Left renal cortex interstitium (tissue), 4 donors: ENCODE results near the gene PRSS3. TPM values are rescaled to one million over a fixed set of nuclear protein-coding genes. Genes with fewer than 3 reads are reported as not detected.
"Not testable (repeated sequence)": the region's sequence is repeated elsewhere in the genome, so short reads cannot be mapped to it uniquely, and the experiment has no call there.

Source experiments
- DNase-seq, 4 donors: peaks; one replicate each; pipeline ENCODE4 v3.0.0-alpha.2; 2013; ENCODE audit warnings: low read depth in 4 of 4, low spot score in 2 of 4, missing footprints in 1 of 4
- polyA plus RNA-seq, 4 donors: library from polyadenylated mRNA; unstranded; fragments of 120-200 nt; gene quantifications; one replicate each; pipeline ENCODE4 v1.2.1, GENCODE V29; 2013; ENCODE audit not compliant: insufficient read length in 4 of 4

PRSS3 gene
- polyA plus RNA-seq, result 1 to 10 TPM in 3 of 4 donors, under 1 TPM in 1; 0.78 to 4.2 (median 1.6) TPM

DNA sequence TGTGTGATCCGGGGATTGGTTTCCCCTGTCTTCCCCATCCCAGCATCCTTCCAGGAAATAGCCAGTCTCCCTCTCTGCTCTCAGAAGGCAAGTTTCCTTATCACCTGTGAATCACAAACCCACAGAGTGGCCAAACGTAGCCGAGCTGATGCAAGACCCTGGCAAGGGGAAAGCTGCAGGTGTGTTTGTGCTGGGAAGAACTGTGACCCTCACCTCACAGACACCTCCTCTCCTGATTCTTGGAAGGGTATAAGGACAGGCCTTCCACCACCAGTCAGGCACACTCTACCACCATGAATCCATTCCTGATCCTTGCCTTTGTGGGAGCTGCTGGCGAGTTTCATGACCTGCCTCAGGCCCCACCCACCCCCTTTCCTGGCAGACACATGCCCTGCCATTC is at the start of gene PRSS3:
Gene PRSS3, plus strand, starts transcription at position 281 of the 400 bp plus-strand sequence. Its CDS starts 13 bp downstream, at position 294.
- DNase-seq, result no peak

DNA sequence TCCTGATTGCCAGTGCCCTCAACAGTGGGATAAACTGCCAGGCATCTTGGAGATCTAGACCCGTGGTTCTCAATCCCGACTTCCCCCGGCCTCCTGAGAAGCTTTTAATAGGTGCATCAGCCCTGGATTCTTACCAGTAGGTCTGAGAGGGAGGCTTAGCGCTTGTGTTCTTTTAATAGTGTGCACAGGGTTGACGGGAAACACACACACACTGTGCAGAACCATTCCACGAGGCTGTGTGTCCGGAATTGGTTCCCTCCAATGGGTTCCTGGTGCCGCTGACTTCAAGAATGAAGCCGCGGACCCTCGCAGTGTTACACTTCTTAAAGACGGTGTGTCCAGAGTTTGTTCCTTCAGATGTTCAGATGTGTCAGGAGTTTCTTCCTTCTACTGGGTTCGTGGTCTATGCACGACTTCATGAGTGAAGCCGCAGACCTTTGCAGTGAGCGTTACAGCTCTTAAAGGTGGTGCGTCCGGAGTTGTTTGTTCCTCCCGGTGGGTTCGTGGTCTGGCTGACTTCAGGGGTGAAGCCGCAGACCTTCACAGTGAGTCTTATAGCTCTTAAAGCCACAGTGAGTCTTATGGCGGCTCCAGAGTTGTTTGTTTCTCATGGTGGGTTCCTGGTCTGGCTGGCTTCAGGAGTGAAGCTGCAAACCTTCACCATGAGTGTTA is 46.6 kb upstream of the PRSS3 start:
- DNase-seq, result no peak

DNA sequence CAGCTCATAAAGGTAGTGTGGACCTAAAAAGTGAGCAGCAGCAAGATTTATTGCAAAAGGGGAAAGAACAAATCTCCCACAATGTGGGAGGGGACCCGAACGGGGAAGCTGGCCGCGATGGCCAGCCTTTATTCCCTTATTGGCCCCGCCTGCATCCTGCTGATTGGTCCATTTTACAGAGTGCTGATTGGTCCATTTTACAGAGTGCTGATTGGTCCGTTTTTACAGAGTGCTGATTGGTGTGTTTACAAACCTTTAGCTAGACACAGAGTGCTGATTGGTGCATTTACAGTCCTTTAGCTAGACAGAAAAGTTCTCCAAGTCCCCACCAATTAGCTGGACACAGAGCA is 46.1 kb upstream of the PRSS3 start:
- not testable (repeated sequence) for DNase-seq

DNA sequence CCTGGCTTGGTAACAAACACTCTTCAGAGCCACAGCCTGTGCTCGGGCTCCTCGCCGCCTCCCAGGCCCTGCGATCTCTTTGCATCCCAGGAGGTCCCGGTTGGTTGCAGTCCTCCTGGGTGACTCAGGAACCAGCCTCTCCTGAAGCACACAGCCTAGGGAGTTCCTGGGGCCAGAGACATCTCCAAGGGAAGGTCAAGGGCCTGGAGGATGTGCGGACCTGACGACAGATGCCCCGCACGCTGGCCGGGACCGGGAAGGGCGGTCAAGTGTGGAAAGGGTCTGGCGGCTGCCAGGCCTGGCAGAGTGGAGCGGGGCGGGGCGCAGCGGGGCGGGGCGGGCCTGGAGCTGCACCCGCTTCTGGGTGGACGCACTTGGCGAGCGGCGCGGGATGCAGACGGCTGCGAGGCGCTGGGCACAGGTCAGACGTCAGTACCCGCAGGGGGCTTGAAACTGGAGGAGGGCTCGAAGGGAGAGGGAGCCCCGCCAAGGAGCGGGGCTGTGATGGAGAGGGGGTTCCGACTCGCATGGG is 45.0 kb upstream of the PRSS3 start:
- DNase-seq, result no peak

DNA sequence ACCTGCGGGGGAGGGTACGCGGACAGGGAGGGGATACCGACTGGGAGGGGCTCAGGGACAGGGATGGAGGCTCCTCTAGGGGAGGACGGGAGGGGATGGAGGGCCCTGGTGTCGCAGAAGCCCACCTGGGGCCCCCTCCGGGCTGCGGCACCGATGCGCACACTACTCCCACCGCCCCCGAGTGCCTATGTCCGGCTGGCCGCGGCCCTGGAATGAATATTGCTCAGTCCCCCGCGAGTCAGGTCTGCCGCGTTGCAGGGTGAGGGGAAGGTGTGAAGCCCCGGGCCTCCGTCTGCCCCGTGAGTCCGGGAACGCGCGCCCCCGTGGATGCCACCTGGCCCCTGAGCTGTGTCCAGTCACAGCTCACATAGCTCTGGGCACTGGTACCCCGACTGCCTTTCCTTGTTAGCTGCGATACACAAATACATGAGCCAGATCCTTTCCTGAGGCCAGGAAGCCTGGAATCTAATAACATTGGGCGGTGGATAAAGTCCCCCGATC is 44.5 kb upstream of the PRSS3 start:
- DNase-seq, result peak in 1 of 4 donors; percentile 24

DNA sequence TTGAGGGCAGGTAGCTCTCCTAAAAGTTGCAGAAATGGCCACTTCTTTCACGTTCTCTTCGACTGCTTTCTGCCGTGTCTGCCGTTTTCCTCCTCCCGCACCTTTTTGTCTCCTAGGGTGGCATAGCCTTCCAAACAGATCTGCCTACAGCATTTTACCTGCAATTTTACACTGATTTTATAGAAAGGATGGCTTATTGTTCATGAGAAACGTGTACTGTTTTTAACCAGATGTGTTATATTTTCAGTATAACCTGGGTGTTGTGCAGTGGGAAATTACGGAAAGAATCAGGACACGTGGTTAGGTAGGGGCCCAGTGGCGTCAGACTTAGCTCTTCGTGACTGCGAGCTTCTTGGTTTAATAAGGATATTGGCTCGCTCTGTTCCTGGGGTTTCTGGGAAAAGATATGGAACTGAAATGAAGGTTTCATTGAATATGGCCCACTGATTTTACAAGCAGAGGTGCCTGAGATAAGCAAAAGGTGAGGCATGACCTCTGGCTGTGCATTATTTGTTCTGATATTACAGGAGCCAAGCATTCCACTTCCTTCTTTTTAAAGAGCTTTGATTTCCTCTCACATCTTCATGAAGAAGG is 43.7 kb upstream of the PRSS3 start:
- no peak for DNase-seq

DNA sequence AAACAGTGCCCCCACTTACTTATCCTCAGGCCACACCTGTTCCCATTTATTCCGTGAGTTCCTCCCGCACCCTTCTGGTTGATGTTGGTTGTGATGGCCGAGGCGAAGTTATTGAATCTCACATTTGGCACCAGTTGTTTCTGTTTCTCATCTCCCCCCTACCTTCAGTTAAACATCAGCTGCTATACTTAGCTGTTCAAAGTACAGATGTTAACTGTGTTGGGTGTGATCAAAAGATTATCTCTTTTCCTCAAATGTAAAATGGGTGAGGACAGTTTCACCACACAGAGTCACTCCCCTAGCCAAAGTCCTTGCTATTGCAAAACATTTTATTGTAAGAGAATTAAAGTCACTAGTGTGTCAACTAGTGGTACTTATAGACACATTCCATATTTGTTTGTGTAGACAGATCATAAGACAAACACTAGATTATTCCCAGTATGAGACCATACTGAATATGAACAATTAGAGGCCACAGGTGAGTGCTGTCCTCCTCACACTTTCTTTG is 43.2 kb upstream of the PRSS3 start:
- DNase-seq, result no peak

DNA sequence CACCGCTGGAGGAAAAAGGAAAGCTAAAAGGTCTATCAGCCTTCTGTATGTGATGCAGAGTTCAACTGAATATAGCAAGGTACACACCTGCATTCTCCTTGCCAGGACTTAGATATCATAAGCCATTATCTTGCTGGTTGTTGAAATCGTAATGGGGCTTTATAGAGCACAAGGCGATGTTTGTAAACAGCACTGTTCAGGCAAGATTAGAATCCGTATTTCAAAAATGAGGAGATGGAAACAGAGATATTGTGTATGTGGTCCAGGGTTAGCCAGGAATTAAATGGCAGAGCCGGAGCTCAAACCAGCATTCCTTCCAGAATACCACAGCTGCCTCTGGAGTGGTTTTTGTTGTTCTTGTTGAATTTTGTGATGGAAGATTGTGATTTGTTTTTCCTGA is 42.6 kb upstream of the PRSS3 start:
- not testable (repeated sequence) for DNase-seq

DNA sequence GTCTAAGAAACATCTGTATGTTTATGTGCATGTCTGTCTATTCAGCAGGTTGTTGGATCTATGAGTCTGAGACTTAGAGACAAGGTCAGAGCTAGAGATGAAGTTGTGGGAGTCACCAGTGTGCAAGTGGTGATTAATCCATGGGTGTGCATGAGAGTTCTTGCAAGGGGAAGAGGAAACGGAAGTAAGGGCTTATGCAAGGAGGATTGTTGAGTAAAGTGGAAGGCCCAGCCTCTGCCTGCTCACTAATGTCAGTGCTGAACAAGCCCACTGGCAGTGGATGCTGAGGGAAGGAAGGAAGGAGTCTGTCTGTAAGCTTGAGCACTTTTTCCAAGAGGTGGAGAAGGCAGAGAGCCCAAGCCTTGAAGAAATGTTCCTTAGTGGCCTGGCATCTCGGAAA is 35.7 kb upstream of the PRSS3 start:
- DNase-seq, result not testable (repeated sequence)

DNA sequence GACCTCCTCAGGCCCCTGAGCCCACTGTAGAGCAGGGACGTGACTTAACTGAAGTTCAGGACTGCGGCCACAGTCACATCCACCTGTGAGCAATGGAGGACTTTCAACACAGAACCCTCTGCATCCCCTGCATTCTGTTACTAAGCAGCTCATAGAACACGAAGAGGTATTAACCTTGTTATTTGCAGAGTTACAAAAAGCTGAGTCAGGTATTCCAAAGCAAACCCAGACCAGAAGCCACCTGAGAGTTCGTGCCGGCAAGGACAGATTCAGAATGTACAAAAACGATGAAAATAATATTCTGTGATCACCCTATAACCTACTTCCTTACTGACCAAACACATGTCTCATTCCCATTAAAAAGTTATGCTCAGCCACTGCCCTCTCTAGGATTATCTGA is 33.0 kb upstream of the PRSS3 start:
- DNase-seq, result no peak

DNA sequence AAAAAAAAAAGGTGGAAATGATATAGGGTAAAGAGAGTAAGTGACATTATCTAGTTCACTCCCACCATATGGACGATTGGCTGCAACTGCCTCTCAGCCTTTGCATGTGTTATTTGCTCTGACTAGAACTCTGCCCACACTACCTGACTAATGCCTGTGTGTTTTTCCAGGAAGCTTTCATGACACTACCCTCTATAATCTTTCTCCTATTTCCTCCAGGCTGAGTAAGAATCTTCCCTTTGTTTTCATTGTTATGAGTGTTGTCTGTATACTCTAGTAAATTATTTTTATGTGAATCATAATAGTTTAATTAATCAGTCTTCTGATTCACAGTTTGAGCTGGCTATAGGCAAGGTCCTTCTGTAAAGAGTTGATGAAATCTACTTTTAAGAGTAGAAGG is 31.7 kb upstream of the PRSS3 start:
- not testable (repeated sequence) for DNase-seq

DNA sequence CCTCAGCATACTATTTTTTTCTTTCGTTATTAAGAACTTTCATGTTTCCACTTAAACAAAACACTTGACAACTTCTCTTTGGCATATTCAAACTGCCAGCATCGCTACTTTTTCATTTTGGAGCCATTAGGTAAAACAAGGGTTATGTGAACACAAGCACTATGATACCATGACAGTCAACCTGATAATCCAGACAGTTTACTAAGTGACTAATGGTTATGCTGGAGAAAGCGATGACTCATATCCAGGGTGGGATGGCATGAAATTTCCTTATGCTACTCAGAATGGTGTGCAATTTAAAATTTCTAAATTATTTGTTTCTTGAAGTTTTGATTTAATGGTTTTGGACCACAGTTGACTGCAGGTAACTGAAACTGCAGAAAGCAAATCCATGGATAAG is 29.9 kb upstream of the PRSS3 start:
- no peak for DNase-seq

DNA sequence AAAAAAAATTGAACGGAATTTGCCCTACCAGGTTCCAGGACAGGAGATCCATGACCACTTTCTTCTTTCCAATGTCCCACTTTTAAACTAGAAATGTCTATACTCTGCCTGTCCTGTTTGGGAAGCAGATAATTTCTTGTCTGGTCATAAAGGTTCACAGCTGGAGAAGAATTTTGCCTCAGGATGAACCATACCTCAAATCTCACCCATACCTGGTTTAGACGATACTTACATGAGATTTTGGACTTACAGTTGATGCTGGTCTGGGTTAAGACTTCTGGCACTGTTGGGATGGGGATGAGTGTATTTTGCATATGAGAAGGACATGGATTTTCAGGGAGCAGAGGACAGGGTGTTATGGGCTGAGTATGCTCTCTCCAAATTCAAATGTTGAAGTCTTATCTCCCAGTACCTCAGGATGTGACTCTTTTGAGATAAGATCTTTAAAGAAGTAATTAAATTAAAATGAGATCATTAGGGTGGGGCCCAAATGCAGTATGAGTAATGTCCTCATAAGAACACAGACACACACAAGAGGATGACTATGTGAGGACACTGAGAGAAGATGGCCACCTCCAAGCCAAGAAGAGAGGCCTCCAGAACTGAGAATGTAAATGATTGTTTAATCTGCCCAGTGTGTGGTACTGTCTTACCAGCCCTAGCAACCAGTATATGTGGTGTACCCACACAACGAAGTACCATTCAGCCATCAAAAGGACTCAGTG is 25.0 kb upstream of the PRSS3 start:
- DNase-seq, result not testable (repeated sequence)

DNA sequence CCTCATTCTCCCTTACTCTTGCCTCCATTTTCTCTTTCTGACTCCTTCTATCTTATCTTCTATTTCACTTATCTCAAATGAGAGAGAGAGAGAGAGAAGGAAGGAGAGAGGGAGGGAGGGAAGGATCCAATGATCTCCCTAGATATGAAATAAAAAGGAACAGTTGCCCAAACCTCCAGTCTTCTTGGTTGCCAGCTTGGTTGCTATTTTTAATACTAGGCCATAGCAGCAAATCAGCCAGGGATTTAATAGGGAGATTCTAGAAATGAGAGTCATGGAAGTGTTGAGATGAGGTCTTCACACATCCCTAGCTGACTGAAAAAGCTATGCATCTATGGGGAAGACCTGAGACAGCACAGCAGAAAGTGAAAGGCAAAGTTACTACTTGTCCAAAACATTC is 22.2 kb upstream of the PRSS3 start:
- not testable (repeated sequence) for DNase-seq

DNA sequence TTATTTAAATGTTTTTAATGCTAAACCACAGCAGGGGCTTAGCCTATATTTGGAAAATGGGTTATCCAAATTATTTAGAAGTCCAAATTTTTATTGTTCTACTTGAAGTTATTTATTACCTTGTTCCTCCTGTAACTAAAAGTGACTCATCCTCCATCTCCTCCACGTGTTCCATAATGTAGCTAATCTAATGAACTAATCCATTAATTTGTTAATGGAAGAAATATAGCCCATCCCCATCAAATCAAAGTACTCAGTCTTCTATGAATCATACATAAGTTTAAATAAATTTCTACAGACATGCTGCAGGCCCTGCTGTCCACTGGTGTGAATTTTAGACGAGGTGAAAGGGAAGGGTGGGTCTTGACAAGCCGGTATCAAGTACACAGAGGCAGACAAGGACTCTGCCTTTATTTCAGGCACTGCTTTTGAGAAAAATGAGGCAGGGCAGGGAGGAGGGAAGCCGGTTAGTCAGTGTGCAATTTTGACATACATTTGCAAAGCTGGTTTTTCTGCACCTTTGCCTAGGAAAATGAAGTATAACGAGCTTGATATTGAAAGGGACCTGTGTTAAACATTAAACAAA is 21.2 kb upstream of the PRSS3 start:
- not testable (repeated sequence) for DNase-seq

DNA sequence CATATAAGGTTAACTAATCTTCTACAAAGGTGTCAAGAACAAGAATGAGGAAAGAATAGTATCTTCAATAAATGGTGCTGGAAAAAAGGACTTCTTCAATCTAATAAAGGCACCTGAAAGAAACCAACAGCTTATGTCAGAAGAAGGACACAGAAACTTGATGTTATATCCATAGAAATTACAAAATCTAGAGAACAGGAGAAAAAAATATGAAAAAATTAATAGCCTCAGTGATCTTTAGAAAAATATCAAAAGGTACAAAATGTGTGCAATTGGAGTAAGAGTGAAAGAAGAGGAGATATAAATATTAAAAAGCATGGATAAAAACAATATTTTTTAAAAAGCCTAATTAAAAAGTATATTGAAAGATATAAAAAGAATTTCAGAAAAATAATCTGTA is 18.8 kb upstream of the PRSS3 start:
- DNase-seq, result no peak

DNA sequence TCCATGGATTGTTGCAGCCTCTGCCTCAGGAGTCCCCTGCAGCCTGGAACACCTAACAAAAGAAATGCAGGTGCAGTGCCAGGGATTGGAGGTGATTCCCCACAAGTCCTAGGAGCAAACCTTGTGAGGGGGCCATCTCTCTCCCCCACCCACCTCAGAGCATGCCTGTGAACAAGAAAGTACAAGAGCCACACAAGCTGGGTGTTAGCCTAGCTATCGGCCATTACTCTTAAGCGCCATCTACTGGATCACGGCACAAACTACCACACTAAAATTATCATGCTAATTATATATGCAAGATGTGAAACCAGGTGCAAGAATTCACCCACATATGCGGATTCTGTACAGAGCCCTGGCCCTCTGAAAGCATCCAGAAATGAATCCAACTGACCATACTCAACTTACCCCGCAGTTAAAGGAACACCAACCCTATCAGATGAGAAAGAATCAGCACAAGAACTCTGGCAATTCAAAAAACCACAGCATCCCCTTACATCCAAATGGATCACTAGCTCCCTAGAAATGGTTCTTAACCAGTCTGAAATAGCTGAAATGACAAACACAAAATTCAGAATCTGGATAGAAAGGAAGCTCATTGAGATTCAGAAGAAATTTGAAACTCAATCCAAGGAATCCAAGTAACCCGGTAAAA is 16.5 kb upstream of the PRSS3 start:
- DNase-seq, result peak in 3 of 4 donors; percentile 23 to 38 (median 28)

DNA sequence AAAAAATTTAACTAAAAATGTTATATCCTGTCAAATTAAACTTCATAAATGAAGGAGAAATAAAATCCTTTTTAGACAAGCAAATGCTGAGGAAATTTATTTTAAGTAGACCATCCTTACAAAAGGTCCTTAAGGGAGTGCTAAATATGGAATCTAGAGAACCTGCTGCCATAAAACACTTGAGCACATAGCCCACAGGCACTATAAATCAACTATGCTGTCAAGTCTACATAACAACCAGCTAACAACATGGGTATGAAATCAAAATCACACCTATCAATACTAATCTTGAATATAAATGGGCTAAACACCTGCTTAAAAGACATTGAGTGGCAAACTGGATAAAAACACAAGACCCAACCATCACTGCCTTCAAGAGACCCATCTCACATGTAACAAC is 15.1 kb upstream of the PRSS3 start:
- no peak for DNase-seq

DNA sequence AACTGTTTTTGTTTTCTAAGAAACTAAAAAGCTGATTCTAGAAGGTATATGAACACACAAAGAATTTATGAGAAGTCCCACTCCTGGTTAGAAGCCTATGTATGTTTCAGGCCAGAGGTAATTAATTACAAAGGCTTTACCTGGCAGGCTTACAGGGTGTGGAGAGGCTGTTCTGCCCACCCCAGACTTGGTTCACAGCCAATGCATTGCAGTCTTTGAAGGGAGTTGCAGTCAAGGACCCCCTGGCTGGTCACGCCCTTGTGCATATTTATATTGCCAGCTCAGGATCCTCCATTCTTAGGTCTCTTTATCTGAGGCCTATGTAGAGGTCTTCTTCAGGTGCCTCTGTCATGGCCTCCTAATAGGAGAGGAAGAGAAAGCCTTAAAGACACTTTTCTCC is 13.6 kb upstream of the PRSS3 start:
- no peak for DNase-seq

DNA sequence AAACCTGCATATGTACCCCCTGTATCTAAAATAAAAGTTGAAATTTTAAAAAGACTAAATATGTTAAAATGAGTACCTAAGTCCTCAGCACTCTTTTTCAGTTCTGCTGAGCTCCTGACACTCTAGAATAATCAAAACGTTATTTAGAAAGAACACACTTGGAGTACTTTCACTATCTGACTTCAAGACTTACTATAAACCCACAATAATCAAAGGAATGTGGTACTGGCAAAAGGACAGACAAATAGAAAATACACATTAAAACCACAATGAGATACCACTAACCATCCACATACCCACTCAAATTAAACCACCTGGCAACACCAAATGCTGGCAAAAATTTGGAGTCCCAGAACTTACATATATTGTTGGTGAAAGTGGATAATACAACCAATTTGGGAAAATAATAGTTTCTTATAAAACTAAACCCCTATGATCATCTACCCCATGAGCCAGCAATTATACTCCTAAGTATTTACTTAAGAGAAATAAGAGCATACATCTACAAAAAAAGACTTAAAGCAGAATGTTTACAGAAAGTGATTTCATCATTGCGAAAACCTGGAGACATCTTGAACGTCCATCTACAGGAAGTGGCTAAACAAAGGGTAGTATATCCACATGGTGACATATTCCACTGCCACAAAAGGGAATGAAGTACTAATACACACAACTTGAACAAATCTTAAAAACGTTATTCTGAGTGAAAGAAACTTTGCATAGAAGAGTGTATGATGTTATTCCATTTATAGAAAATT is 12.8 kb upstream of the PRSS3 start:
- no peak for DNase-seq
